Activated CD4-positive, alpha-beta T cell treated with anti-CD3 and anti-CD28 coated beads, Interleukin-2, Interleukin-6, amounts not matched to agents 100 ng/mL and 50 ng/mL, durations not matched to agents 16 hours and 8 hours (primary cell): Measurements from ENCODE around the gene DNAAF5.

Experiments
- DNase-seq: peaks from one replicate; pipeline ENCODE4 v3.0.0-alpha.2; 2020

DNAAF5 gene

DNA sequence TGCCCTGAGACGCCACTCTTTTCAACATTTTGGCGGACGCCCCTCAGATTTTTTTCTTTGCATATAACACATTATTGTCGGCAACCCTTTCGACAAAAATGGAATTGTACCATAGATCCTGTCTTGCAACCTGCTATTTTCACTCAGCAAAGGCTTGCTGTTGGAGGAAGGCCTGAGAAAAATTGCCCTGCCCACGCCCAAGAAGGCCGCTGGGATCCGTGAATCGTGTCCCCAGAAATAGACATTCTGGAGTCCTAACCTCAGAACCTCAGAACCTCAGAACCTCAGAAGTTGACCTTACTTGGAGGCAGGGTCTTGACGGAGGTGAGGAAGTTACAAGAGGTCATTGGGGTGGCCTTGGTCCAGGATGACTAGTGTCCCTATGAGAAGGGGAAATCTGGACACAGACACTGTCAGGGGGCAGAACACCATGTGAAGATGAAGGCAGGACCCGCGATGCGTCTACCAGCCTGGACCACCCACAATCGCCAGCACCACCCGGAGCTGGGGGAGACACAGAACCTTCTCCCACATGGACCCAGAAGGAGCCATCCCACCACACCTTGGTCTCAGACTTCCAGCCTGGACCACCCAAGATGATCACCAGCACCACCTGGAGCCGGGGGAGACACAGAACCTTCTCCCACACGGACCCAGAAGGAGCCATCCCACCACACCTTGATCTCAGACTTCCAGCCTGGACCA lies 19.1 kb upstream of the DNAAF5 start:
- DNase-seq = no peak

DNA sequence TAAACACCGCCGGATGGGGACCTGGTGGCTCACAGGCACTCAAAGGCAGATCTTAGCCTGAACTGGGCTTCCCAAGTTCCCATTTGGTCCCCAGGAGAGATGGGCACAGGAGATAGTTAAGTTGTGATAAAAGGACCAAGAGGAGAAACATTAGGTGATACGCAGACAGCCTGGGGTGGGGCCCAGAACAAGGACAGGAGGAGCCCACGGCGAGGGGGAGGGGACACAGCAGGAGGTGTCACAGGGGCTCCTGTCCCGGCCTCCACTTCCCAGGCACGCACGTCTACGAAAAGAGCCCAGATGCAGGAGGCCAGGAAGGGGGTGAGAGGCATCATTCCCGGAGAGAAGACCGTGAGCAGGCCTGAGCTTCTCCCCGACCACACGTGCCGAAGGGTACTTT lies 16.3 kb upstream of the DNAAF5 start:
- DNase-seq = no peak

DNA sequence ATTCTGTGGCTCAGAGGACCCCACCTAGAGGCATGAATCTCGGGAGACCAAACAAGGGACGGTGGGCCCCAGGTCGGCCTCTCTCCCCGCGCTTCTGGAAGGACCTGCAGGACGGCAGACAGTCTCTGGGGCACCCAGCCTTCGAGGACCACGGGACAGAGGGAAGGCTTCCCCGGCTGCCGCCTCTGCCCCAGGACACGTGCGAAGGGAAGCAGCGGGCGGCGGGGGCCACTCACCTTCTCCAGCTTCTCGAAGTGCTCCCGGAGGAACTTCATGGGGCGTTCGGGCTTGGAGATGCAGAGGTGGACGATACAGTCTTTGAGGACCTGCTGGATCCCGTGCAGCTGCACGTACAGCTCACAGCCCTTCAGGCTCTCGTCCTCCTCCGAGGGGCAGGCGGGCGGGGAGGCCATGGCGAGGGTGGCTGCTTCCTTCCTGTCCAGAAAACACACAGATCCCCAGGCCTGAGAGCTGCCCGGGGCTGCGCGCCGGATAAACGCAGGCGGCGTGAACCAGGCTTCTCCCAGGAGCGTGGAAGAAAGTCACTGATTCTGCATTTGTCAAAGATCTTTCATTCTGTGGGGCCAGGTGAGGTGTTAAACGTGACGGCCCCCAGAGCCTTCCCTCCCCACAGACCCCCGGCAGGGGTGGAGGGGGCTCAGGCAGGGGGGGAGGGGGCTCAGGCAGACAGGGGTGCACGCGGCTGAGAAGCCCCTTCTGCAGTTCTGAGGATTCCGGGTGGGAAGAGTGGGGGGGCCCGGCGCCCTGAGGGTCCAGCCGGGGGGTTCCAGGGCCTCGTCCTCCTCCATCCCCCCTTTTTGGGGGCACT lies 15.2 kb upstream of the DNAAF5 start:
- DNase-seq = no peak

DNA sequence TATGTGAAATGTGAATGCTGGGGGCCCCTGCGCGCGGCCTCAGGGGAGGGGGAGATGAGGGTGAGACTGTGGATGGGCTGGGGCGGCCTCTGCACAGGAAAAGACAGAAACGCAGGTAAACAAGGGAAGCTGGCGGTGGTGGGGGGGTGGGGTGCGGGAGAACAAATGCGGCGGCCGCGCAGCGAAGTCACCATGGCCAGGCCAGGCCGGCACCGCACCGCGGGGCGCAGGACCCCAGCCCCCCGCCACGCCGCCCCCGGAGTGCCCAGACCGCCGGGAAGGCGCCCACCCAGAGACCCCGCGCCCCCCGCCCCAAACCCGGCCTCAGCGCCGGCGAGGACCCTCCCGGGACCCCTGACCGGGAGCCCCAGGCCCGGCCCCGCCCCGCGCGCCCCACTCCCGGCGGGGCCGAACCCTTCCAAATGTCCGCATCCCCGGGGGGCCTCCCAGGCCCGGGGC lies 14.5 kb upstream of the DNAAF5 start:
- DNase-seq = no peak

DNA sequence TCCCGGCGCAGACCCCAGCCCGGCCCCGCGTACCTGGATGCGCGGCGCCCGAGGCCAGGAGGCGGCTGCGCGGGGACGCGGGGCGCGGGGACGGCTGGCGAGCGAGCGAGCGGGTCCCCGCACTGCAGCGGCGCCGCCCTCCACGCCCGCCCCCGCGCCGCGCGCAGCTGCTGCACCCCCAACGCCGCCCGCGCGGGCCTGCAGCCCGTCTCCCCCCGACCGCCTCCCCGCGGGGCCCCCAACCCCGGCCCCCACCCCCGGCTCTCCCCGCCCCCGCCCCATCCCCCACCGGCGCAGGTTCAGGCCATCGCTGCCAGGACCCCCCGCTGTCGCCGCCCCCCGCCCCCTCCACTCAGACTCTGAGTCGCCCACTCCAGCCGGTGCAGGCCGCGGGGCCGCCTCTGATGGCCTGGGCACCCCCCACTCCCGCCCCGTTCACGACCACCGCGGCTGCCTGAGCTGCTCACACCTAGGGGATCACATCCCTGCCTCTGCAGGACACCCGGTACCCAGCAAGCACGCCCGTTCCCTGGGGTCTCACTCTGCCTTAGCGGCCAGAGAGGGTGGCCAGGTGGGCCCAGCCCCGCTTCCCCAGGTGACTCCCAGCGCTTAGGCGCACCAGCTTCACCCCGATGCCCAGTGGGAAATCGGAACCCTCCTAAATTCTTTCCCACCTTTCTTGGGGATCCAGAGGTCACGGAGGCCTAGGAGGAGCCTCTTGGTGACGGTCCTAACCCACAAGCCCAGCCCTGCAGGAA lies 13.9 kb upstream of the DNAAF5 start:
- no peak for DNase-seq

DNA sequence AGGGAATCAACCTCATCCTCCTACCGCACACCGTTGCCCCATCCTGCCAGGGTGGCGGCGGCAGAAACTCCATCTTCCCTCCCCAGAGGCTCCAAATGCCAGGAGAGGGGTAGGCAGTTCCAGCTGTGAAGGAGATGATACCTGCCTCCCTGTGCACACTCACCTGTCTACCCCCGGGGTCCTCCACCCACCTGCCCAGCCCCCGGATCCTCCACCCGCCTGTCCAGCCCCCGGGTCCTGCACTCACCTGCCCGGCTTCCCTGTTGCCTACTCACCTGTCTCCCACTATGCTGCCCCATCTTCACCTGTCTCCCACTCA lies 13.4 kb upstream of the DNAAF5 start:
- DNase-seq = no peak

DNA sequence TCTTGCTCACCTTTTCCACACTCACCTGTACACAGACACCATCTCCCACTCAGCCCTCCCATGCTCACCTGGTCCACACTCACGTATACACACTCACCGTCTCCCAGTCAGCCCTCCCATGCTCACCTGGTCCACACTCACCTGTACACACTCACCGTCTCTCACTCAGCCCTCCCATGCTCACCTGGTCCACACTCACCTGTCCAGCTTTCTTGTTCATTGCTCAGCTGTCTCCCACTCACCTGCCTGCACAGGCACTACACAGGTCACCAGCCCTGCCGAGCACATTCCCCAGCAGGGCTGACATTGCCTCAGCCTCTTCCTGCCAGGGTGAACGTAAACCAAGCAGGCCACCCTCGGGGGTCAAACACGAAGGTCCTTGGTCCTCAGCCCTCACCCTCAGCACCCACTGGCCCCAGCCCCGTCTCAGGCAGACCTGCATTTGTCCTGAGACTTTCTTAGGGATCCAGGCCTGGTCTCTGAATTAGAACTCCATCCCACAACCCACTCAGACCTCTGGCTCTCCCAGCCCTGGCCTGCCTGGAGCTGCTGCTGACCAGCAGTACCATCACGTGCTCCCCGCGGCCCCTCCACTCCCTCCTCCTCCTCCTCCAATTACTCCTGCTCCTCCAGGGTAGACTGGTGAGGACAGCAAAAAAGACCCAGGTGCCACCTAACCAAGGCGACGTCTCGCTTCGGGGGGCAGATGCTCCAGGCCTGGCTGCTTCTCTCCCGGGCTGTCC lies 12.8 kb upstream of the DNAAF5 start:
- no peak for DNase-seq

DNA sequence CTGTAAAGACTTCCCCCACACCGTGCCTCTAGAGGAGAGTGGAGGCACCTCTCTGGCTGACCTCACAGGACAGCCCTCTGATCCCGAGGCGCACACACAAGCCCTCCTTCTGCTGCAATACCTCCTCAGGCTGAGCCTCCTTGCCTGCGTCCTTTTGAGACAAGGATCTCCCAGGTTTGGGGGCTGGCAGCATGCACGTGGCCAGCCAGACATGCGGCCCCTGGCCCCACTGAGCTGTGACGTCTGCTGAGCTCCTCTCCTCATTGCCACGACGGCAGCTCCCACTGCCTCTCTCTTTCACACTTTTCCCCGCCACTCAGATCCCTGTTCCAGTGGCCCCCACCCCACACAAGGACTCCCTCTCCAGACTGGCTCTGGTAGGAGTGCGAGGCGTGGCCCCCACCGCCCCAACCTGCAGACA lies 12.2 kb upstream of the DNAAF5 start:
- no peak for DNase-seq

DNA sequence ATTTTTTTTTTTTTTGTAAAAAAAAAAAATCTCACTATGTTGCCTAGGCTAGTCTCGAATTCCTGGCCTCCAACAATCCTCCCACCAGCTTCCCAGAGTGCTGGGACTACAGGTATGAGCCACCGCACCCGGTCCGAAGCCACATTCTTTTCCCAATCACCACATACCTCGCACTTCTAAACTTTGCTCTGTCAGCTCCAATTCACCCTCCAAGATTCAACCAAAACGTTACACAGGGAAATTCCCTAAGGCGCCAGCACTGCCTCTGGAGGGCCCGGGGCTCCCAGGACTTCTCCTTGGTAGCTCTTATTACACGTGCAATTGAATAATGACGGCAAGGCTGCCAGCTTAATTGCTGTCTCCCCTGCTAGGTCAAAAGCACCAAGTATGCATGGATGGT lies 10.3 kb upstream of the DNAAF5 start:
- DNase-seq = no peak

DNA sequence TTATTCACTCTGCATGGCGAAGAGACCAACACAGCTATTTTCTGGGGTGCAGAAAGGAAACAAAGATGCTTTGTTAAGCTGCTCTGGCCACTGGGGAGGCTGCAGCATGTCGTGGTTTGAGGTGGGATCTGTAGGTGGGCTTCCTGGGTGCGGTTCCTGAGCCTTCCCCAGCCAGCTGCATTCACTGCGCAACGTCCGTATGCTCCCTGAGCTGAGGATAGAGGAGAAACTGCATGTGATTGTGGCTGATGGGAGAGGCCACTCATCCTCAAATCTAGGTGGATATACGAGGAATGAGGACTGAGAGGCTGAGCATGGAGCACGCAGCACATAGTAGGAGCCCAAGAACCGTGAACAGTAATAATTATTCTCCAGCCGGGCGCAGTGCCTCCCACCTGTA lies 9.9 kb upstream of the DNAAF5 start:
- no peak for DNase-seq

DNA sequence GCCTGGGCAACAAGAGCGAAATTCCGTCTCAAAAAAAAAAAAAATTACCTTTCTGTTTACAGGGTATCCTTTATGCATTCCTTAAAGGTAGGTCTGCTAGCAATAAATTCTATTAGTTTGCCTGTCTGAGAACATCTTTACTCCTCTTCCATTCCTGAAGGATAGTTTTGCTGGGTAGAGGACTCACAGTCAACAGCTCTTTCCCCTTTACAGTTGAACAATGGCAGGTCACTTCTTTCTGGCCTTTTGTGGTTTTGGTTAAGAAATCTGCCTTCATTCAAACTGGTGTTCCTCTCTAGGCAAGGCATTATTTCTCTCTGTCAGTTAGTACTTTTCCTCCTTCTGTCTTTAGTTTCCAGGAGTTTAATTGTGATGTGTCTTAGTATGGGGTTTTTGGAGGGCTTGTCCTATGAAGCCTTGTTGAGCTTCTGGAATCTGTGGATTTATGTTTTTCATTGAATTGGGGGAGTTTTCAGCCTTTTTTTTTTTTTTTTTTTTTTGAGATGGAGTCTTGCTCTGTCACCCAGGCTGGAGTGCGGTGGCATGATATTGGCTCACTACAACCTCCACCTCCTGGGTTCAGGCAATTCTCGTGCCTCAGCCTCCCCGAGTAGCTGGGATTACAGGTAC lies 4.8 kb upstream of the DNAAF5 start:
- DNase-seq = no peak

DNA sequence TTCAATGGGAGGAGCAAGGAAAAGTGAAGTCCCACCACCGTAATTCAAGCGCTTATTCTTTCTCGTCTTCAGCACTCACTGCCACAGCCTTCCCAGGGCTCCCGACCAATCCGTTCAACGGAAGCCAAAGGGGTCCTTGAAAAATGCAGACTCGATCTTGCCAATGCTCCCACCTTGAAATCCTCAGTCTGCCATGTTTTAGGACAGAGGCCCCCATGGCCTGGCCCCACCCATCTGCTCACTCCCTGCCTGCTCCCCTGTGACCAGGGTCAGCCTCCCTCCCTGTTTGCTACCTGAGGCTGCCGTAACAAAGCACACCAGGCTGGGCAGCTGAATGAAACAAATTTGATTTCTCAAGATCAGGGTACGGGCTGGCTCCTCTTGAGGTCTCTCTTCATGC lies 3.0 kb upstream of the DNAAF5 start:
- DNase-seq = no peak

DNA sequence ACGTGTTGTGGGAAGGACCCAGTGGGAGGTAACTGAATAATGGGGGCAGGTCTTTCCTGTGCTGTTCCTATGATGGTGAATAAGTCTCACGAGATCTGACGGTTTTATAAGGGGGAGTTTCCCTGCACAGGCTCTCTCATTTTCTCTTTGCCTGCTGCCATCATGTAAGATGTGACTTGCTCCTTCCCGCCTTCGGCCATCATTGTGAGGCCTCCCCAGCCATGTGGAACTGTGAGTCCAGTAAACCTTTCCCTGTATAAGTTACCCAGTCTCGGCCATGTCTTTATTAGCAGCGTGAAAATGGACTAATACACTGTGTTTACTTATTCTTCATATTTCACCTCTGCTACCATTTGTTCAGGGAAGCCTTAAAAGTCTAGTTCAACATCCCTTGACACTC lies 2.2 kb upstream of the DNAAF5 start:
- DNase-seq = no peak

DNA sequence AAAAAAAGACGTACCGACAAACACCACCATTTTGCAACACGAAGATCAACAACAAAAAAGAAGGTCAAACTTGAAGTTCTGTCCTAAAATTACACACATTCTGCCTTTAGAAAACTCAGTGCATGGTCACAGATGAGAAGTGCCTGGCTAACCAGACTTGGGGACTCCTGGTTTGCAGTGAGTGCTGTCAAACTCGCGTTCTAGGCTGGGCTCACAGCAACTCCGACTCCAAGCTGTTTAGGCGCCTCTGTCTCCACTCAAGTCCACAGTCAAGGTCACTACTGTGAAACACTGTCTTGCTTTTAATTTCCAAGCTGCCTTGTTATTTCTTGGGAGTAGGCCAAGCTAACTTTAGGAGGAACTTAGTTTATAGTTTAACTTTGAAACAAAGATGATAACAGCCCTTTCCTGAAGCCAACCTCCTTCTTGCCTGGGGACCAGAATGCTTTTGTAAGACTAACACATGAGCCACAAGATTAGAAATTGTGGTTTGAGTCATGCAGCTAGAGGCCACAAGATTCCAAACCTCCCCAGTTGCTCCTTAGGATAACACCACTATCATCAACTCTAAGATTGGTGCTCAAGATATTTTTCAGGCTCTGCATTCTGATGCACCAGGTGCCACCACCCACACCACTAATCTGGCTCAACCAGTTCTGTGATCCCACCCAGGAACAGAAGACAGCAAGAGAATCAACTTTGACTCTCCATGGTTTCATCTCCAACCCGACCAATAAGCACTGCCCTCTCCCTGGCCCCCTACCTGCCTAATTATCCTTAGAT lies 1.1 kb upstream of the DNAAF5 start:
- peak; percentile 9 for DNase-seq

DNA sequence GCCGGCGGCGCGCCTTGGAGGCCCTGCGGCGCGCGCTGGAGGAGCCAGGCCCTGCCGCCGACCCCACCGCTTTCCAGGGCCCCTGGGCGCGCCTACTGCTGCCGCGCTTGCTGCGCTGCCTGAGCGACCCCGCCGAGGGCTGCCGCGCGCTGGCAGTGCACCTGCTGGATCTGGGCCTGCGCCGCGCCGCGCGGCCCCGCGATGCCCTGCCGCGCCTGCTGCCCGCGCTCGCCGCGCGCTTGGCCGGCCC lies 280 bp downstream of the DNAAF5 start:
- DNase-seq = peak; percentile 8

DNA sequence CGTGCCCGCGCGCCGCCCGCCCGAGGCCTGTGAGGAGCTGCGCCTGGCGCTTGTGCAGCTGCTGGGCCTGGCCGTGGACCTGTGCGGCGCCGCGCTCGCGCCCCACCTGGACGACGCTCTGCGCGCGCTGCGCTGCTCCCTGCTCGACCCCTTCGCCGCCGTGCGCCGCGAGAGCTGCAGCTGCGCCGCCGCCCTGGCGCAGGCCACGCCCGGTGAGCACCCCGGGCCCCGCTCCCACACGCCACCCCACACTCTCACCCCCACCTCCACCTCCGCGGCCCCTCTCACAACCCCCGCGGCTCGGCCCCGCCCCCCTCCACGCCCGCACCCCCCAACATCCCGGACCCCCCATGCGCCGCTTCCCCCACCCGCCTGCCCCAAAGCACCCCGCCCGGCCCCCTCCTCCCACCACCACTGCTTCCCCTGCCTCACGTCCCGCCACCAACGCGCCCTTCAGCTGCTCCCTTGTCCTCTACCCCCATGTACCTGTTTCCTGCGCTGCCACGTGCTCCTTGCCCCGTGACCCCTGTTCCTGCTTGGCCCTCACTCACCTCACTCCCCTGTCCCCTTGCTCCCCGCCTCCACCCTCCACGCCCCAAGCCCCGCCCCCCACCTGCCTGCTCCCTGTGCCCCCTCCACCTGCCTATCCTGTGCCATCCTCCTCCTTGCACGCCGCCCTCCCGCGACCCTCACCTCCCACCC lies 756 bp downstream of the DNAAF5 start, which contains the start of gene PRKAR1B:
TSS of gene PRKAR1B (minus strand) at position 178 of the 702 bp plus-strand sequence. CDS start 15,776 bp downstream, outside the sequence.
- peak; percentile 66 for DNase-seq

DNA sequence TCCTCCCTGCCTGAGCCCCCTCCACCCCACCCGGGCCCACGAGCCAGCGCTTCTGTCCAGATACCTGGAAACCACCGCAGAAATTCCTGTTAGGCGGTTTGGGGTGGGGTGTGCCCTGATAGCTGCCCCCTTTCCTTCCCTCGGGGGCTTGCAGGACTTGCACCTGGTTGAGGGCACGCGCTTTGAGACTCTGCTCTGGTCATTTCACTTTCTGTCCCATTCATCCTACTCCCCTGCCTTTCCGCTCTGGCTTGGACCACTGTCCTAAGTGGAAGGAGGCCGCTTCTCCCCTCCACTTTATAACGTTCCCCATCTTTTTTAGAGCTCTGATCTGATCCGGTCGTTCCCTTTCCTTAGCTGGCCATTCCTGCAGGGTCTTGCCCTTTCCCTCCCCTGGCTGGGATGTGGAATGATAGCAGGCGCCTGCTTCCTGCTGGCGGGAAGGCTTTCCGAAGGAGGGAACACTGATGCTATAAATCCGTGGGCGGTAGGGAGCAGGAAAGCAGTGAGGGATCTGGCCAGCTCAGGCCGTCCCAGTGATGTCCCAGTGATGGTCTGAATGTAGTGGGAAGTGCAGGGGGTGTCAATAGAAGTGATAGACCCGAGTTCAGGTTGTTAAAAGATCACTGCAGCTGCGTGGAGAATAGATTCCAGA lies 1.4 kb downstream of the DNAAF5 start:
- no peak for DNase-seq

DNA sequence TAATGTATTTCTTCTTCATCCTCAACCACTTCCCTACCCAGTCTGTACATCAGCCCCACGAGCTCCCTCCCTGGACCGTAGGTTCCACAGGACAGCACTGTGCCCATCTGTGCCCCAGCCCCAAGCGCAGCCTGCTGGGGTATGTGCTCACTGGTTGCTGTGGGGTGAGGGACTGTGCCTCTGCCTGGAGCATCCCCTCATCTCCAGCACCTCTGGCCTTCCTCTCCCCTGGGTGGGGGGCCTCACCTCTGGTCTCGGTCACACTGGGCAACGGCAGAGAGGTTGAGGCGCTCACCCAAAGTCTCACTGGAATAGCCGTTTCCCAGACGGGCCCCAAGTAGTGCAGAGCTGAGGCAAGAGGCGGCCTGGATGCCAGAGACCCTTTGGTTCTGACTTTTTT lies 2.1 kb downstream of the DNAAF5 start:
- no peak for DNase-seq

DNA sequence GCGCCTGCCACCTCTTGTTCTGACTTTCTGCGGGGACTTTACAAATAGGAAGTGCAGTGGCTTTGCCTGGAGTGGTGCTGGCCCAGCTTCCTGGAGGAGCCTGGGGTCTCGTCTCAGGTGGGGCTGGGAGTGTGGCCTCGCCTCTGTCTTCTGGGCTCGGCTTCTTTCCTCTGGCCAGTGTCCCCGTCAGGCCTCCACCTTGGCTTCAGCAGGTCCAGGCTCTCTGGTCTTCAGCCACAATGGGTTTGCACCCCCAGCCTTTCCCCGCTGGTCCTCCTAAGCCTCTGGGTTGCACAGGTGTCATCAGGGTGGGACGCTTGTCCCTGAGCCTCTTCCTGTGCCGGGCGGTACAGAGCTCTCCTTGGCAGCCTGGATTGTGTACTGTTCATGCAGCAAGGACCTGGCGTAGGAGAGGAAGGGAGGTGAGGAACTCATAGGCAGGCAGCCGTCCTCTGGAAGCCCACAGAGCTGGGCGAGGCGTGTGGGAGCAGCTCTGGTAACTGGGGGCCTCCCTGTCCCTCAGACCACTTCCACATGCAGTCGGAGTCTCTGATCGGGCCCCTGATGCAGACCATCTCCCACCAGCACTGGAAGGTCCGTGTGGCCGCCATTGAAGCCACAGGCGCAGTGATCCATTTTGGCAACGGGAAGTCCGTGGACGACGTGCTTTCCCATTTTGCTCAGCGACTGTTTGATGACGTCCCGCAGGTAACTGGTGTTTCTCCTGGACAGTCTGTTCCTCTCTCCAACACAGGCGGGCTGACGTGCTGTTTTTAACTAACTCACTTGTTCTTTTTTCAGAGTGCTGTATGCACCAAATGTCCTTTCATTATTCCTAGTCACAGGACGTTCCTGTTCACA lies 2.9 kb downstream of the DNAAF5 start:
- no peak for DNase-seq
